GM13977 (cell line): Measurements from ENCODE around the gene CTF1.

ENCODE experiments used
- DNase-seq: peaks from one replicate; pipeline ENCODE4 v3.0.0; 2012; ENCODE audit warnings: low spot score
- in situ Hi-C: fragments of 300-500 bp; cut with MboI; formaldehyde crosslinking; loops from one replicate; pipeline ENCODE4 v1.12.0; 2022; ENCODE audit warnings: low sequenced_read_pairs, low pct_unique_long_range_greater_than_20kb, mixed read lengths, inconsistent platforms; ENCODE audit not compliant: unreplicated experiment
- TF ChIP-seq, protein P1 (sequence below): IDR thresholded peaks from 2 replicates; pipeline ENCODE4 v1.5.1; 2012; ENCODE audit warnings: mild to moderate bottlenecking, control low read depth; ENCODE audit not compliant: insufficient read depth; ENCODE audit errors: extremely low read depth, missing control alignments

The CTF1 gene

DNA sequence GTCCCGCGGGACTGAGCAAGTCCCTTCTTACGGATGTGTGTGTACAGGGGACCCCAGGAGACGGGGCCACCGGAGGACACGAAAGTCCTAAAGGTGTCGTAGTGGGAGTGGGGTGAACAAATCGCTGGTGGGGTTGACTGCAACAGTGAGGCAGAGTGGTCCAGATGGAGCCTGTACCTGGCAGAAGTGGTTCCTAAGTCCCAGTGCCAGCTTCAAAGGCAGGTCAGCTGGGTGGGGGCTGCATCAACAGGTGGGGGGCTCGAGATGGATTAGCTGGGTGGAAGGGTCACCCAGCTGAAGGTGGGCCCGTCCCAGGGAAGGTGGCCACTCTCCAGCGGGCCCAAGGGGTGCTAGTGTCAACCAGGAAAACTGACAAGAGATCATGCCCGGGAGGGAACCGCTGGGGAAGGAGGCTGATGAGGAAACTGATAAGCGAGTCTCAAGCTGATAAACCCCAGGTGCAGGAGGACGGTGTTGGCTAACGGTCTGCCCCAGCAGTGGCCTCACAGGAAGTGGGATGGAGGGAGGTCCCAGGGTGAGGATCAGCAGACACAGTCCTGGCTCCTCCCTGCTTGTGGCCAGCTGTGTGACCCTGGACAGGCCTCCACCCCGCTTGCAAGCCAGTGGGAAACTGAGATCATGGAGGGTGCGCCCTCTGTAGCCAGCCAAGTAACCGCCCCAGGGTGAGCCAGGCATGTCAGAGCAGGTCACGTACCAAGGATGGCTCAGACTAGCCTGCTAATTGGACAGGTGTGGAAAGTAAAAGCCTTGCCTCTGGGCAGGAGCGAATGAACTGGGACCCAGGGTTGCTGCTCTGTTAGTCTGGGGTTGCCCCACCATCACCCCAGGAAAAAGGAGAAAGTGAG is 53.5 kb downstream of the CTF1 start:
- DNase-seq, result peak; percentile 70
- TF ChIP-seq, protein P1, sequence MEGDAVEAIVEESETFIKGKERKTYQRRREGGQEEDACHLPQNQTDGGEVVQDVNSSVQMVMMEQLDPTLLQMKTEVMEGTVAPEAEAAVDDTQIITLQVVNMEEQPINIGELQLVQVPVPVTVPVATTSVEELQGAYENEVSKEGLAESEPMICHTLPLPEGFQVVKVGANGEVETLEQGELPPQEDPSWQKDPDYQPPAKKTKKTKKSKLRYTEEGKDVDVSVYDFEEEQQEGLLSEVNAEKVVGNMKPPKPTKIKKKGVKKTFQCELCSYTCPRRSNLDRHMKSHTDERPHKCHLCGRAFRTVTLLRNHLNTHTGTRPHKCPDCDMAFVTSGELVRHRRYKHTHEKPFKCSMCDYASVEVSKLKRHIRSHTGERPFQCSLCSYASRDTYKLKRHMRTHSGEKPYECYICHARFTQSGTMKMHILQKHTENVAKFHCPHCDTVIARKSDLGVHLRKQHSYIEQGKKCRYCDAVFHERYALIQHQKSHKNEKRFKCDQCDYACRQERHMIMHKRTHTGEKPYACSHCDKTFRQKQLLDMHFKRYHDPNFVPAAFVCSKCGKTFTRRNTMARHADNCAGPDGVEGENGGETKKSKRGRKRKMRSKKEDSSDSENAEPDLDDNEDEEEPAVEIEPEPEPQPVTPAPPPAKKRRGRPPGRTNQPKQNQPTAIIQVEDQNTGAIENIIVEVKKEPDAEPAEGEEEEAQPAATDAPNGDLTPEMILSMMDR, result peak; percentile 30
- in situ Hi-C loops, result loop anchor here (25.0 kb wide), 2 partner anchors 487 to 937 kb away; partner anchors contain the start of genes COX6A2 and ZNF843

DNA sequence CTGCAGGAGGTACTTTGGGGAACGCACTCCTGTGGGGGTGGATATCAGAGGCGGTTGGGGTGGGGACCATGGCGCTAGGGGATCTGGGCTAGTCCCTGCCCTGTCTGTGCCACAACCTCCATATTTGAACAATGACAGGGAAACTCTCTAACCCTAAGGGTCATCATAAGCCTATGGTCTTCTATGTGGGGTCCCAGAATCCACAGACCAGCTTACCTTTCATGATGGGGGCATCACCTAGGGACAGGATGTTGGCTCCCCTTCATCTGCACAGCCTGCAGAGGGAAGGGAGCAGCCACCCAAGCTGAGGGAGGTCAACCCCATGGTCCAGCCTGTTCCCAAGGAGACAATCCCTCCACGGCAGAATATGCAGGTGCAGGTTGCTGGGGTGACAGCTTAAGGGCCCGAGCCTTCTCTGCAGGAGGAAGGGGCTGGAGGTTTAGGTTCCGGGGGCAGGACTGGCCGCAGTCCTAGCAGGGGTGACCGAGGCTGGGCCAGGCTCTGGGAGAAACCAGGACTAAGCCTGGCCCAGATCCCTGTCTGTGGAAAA is 54.2 kb downstream of the CTF1 start:
- no peak for DNase-seq
- in situ Hi-C loops, result loop anchor here (25.0 kb wide), 2 partner anchors 487 to 937 kb away; partner anchors contain the start of genes COX6A2 and ZNF843
- TF ChIP-seq, protein P1, result no peak

DNA sequence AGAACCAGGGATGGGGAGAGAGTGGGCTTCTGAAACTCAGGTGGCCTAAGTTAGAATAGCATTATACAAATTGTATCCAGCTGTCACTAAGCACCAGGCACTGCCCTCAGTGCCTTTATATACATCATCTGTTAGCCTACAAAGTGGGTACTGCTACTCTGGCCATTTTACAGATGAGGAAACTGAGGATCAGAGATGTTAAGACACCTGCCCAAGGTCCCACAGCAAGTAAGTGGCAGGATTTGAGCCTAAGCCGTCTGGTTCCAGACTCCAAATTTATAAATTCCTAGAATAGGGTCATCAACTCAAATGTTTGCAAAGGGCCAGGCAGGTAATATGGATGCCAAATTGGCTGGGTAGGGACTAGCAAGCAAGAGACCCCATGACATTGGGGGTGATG is 54.8 kb downstream of the CTF1 start:
- no peak for DNase-seq
- TF ChIP-seq, protein P1, result no peak
- in situ Hi-C loops, result loop anchor here (25.0 kb wide), 2 partner anchors 486 to 936 kb away; partner anchors contain the start of genes COX6A2 and ZNF843

DNA sequence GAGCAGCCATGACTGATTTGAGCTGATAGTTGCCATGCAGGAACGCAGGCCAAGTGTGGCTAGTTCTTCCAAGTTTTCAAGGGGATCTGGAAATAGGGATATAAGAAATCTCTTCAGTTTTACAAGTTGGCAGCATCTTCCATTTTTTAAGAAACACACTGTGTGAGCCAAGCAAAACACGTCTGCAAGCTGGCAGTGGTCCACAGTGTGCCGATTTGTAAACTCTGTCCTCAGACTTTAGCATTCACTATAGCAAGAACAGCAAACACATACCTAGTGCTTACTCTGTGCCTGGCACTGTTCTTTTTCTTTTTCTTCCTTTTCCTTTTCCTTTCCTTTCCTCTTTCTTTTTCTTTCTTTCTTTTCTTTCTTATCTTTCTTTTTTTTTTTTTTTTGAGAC is 55.3 kb downstream of the CTF1 start:
- in situ Hi-C loops, result loop anchor here (25.0 kb wide), 2 partner anchors 486 to 936 kb away; partner anchors contain the start of genes COX6A2 and ZNF843
- TF ChIP-seq, protein P1, result no peak
- DNase-seq, result no peak

DNA sequence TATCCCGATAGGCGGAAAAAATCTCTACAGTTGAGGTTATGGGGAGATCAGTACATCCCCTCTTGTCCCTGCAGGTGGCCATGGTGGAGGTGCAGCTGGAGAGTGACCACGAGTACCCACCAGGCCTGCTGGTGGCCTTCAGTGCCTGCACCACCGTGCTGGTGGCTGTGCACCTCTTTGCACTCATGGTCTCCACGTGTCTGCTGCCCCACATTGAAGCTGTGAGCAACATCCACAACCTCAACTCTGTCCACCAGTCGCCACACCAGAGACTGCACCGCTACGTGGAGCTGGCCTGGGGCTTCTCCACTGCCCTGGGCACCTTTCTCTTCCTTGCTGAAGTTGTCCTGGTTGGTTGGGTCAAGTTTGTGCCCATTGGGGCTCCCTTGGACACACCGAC is 56.7 kb downstream of the CTF1 start:
- in situ Hi-C loops, result loop anchor here (25.0 kb wide), 2 partner anchors 484 to 934 kb away; partner anchors contain the start of genes COX6A2 and ZNF843
- no peak for DNase-seq

More for the DNA sequence above, 56.7 kb downstream of the CTF1 start:
- TF ChIP-seq, protein P1, result no peak
